Erythroblast (primary cell): ENCODE results near the gene CCDC88B.
A peak's percentile ranks its signal among the peaks of the same experiment; 100 is the strongest.
"Not testable (repeated sequence)": the region's sequence is repeated elsewhere in the genome, so short reads cannot be mapped to it uniquely, and the experiment has no call there.

ENCODE experiments used
- DNase-seq, 2 experiments: peaks; one replicate each; lab custom pipeline; 2025; lab: John Stamatoyannopoulos, UW
- GATA1 ChIP-seq: IDR thresholded peaks from 2 replicates; pipeline ENCODE4 v1.6.1; 2011; ENCODE audit warnings: low read depth, mild to moderate bottlenecking, control low read depth, low read length, moderate library complexity
- POLR2A ChIP-seq: IDR thresholded peaks from 2 replicates; pipeline ENCODE4 v1.6.1; 2011; ENCODE audit warnings: mild to moderate bottlenecking, low read length

CCDC88B gene

DNA sequence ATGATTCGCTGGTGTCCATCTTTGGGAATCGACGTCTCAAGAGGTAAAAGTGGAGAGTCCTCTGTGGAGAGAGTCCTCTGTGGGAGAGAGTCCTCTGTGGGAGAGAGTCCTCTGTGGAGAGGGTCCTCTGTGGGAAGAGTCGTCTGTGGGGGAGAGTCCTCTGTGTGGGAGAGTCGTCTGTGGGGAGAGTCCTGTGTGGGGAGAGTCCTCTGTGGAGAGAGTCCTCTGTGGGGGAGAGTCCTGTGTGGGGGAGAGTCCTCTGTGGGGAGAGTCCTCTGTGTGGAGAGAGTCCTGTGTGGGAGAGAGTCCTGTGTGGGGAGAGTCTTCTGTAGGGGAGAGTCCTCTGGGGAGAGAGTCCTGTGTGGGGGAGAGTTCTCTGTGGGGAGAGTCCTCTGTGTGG is 19.0 kb upstream of the CCDC88B start:
- TF ChIP-seq GATA1: no peak

DNA sequence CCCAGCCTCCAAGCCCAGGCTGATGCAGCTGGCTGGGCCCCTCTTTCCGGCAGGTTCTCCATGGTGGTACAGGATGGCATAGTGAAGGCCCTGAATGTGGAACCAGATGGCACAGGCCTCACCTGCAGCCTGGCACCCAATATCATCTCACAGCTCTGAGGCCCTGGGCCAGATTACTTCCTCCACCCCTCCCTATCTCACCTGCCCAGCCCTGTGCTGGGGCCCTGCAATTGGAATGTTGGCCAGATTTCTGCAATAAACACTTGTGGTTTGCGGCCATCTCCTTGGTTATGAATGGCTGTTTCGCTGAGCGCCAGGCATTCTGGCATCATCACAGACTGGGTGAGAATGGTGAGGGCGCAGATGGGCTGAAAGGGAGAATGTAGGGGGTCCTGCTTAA is 18.5 kb upstream of the CCDC88B start:
- TF ChIP-seq GATA1: no peak
- no peak for TF ChIP-seq POLR2A
- no peak for DNase-seq

More for the DNA sequence above, 19.0 kb upstream of the CCDC88B start:
- no peak for DNase-seq

DNA sequence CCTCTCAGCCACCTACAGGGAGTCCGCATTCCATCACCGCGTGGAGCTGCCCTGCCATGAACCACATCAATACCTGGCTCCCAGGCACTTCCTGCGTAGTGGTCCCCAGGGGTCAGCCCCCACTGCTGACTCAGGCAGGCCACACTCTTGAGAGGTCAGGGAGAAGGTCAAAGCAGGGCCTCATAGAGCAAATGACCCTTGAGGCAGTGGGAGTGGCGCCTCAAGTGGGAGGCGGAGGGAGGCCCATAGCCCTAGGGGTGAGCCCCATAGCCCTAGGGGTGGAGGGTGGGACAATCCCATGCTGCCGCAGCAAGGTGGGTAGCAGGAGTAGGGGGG is 17.1 kb upstream of the CCDC88B start:
- TF ChIP-seq GATA1 (no peak), POLR2A (no peak)

DNA sequence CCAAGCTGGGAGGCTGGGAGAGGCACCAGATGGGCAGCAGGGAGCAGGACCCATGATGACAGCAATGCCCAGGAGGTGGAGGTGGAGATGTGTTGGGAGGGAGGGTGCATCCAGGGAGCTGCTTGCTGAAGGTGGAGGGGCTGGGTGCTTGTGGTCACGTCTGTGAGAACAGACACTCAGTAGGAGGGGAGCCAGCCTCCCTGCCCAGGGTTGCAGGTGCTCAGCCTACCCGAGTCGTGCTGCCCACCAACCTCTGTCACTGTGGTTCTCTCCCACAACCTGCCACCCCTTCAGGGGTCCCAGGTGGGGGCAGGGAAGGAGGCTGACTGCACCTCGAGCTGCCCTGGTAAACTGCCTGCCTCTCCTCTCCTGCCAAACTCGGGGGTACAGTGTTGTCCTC is 16.6 kb upstream of the CCDC88B start:
- TF ChIP-seq POLR2A: no peak
- TF ChIP-seq GATA1: no peak
- no peak for DNase-seq

More for the DNA sequence above, 17.1 kb upstream of the CCDC88B start:
- no peak for DNase-seq

DNA sequence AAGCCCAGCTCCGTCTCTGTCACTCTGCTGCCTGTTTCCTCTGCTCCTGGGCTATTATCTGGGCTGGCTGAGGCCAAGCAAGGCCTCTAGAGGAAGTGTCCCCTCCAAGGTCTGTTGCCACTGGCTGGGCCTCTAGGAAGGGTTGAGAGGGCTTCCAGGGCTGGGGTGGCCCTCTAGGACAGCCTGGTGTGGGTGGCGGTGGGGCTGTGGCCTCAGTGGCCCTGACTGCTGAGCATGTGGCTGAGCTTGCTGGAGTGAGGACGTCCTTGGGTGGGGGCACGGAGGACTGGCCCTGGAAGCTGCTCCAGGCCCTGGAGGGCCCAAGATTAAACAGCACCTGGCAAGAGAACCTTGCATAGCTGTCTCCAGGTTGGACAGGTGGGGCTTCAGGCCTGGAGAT is 16.0 kb upstream of the CCDC88B start:
- not testable (repeated sequence) for DNase-seq

DNA sequence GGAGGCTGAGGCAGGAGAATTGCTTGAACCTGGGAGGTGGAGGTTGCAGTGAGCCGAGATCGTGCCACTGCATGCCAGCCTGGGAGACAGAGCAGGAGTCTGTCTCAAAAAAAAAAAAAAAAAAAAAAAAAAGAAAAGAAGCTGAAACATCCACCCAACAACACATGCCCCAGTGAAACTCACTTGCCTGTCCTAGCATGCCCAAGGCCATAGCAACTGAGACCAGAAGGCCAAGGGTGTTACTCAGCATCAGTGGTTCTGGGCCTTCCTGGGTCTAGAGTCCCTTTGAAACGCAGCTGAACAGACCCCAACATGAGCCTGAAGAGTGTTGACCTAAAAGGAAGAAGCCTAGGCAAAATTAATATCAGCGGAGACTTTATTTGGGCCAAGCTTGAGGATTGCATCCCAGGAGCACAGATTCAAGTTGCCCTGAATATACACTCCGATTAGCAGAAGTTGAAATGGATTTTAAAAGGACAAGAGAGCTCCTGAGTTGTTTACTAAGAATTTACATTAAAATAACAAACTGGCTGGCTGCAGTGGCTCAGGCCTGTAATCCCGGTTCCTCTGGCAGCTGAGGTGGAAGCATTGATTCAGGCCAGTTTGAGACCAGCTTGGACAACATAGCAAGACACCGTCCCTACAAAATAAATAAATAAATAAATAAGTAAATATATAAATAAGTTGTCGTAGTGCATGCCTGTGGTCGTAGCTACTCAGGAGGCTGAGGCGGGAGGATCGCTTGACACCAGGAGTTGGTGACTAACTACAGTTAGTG is 15.1 kb upstream of the CCDC88B start:
- DNase-seq: no peak
- TF ChIP-seq POLR2A (no peak), GATA1 (no peak)

DNA sequence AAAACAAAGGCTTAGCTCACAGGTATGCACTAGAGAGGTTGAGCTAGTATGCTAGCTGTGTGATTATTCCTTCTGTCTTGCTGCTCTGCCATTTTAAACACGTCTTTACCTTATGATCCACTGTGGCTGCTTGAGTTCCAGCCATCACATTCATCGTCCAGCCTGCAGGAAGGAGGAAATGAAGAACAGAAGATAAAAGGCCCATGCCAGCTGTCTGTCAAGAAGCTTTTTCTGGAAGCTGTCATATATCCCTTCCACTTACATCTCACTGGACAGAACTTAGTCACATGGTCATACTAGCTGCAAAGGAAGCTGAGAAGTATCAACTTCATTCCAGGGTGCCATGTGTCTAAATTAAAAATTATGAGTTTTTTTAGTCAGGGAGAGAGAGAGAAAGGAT is 12.6 kb upstream of the CCDC88B start:
- TF ChIP-seq POLR2A: no peak
- no peak for TF ChIP-seq GATA1
- DNase-seq: no peak

DNA sequence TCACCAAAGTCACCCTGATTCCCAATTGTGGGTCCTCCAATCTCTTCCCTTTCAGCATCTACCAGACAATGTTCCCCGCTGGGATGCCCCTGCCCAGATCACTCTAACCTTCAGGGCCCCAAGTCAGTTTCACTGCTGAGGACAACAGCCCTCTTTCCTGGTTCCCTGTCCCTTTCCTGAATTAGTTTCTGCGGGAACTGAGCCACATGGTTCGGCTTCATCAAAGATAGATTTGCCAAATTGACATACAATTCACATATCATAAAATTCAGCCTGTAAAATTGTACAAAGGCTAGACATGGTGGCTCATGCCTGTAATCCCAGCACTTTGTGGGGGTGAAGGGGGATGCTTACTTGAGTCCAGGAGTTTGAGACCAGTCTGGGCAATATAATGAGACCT is 12.0 kb upstream of the CCDC88B start:
- no peak for DNase-seq

DNA sequence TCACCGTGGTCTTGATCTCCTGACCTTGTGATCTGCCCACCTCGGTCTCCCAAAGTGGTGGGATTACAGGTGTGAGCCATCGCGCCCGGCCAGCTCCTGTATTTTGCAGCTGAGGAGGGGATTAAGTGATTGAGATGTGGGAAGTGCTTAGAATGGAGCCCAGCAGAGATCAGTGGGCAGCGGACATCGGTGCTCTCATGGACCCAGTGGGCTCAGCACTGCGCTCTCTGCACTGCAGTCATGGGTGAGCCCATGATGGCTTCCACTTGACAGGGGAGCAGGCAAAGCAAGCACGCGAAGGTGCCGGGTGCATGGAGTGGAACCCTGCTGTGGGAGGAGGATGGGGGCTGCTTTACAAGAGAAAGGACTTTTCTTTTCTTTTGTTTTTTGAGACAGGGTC is 9.1 kb upstream of the CCDC88B start:
- no peak for TF ChIP-seq POLR2A
- no peak for TF ChIP-seq GATA1
- no peak for DNase-seq

More for the DNA sequence above, 12.0 kb upstream of the CCDC88B start:
- TF ChIP-seq POLR2A (no peak), GATA1 (no peak)

DNA sequence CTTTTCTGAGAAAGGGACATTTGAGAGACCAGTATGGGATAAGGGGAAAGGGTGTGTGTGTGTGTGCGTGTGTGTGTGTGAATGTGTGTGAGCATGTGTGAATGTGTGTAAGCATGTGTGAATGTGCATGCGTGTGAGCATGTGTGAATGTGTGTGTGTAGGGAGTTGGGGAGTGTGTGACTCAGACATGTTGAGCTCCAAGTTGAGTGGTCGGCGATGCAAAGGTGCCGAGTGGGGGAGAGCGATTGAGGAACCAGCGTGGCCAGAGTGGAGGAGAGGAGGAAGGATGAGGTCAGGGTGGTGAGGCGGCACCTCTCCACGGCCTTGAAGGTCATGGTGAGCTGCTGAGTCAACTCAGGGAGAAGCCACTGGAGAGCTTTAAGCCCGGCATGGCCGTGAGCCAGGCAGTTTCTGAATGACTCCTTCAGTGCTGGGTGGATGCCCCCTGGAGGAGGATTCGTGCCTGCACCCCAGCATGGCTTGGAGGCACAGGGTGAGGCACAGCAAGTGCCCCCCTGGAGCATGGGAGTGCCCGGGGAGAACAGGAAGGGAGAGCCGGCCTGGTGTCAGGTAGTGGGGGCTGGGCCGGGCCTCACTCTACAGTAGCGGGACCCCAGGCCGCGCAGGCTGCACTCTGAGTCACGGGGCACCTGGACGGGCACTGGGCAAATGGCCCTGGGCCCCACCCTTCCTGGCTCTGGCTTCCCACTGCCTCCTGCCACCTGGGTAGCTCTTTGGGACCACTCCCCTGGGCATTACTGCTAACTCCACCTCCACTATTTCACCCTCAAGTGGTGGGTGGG is 8.2 kb upstream of the CCDC88B start:
- TF ChIP-seq GATA1: no peak
- no peak for TF ChIP-seq POLR2A

DNA sequence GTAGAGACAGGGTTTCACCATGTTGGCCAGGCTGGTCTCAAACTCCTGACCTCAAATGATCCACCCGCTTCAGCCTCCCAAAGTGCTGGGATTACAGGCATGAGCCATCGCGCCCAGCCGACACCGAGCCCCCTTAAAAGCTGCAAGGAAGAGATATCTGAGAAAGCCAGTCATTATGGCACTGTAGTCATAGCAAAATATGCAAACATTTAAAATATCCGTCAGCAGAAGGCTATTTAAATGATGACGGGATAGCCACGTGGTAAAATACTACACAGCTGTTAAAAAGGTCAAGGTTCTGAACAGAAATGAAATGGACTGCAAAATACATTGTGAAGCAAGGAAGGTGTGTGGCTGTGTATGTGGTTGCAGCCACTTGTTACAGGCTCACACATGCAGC is 6.4 kb upstream of the CCDC88B start:
- peak; percentile 67 to 84 for DNase-seq
- no peak for TF ChIP-seq POLR2A
- TF ChIP-seq GATA1: no peak

More for the DNA sequence above, 8.2 kb upstream of the CCDC88B start:
- DNase-seq: peak; percentile 95 to 97

DNA sequence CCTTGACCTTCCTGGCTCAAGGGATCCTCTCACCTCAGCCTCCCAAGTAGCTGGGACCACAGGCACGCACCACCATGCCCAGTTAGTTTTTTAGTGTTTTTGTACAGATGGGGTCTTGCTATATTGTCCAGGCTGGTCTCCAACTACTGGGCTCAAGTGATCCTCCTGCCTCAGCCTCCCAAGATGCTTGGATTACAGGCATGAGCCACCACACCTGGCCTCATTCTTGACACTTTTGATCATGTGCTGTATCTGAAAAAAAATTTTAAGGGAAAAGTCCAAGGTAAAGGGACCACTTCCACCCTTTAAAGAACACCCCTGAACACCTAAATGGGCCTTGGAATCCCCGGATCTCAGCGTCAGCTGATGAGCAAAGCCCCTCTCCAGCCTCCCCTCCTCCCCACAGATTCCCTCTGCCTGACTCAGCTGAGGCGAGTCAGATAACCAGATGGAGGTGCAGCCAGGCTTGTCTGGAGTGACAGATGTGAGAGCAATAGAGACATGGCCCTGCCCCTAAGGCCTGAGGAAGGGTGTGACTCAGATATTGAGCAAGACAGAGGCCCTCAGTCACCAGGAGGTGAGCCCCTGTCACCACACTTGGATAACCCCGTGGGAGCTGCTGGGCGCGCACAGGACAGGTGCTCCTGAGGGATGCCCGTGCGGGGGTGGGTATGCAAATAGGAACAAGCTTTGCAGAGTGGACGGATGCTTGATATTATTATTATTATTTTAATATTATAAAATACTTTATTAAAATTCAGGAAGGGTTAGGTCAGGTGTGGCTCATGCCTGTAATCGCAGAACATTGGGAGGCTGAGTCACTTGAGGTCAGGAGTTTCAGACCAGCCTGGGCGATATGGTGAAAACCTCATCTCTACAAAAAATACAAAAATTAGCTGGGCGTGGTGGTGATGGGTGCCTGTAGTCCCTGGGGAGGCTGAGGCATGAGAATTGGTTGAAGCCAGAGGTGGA is 5.0 kb upstream of the CCDC88B start:
- peak; percentile 98 to 100 for DNase-seq
- peak; percentile 46 for TF ChIP-seq POLR2A
- peak; percentile 83 for TF ChIP-seq GATA1

DNA sequence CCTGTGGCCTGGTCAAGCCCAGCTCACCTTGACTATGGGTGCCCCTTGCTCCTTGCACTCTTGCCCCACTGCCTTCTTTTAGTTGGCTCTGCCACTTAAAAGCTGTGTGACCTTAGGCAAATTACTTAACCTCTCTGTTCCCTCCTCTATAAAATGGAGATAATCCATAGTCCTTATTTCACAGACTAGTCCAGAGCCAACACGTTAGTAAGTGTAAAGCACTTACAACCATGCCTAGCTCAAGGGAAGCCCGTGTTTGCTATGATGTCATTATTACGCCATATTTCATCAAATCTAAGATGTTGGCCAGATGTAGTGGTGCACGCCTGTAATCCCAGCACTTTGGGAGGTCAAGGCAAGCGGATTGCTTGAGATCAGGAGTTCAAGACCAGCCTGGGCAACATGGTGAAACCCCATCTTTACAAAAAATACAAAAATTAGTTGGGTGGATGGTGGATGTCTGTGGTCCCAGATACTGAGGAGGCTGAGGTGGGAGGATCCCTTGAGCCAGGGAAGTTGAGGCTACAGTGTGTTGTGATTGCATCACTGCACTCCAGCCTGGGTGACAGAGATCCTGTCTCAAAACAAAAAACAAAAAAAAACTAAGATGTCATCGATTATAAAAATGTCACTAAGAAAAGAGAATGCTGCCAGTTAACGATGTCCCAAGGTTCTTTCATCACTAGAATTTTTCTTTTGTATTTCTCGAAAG is 2.3 kb upstream of the CCDC88B start:
- DNase-seq: peak in 1 of 2 experiments; percentile 66
- TF ChIP-seq GATA1: no peak
- TF ChIP-seq POLR2A: no peak
